ENCODE measurements around the gene NAP1L5. TPM values are rescaled to one million over a fixed set of nuclear protein-coding genes. Genes with fewer than 3 reads are reported as not detected.

Gene NAP1L5
- total and polyA plus RNA-seq, 9 of the 15 experiments (the other 6 are each of a cell fraction or from before 2014, with no cell fraction given): 2.4 to 10.6 (median 7.0) TPM

DNA sequence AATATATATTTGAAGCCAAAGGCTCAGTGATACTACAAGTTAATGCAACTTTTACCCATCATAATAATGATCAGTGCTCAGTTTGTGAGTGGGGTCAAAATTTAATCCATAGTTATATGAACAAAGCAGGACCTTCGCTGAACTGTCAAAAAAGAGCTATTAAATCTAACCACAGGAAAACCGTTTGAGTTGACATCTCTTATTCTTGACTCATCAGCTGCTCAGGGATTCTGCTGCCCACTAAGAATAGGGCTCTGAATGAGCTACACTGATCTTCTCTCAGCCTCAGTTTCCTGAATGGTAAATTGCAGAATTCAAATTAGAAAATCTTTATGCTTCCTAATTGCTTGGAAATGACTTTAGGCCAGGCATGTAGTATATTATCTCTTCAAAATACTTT is 44.9 kb upstream of the NAP1L5 start:
- H3K79me2 ChIP-seq (ENCODE audit: control insufficient read depth, insufficient read depth, low read length): no peaks in the 10 kb centered on the region
- no peaks in the 10 kb centered on the region for H3K9me1 ChIP-seq (ENCODE audit: control insufficient read depth, insufficient read depth, low read length)
- no TSS peak for BruUV-seq (replicated peaks)
- no peak overlapping the region for H3K27ac ChIP-seq (ENCODE audit: extremely low read depth, low read depth, low read length)
- H3K4me2 ChIP-seq (ENCODE audit: insufficient read depth, low read length): no peak overlapping the region
- no peak overlapping the region for H3K4me3 ChIP-seq
- in situ Hi-C loops (cut with MboI): no loop called here
- H3K27me3 ChIP-seq (ENCODE audit: control insufficient read depth in 2 of 2, insufficient read depth in 2 of 2, low read length in 2 of 2): no peaks in the 10 kb centered on the region
- peaks cover 42% of the 10 kb centered on the region; the same call in 2 of the 3 replicates for H3K36me3 ChIP-seq (ENCODE audit: control insufficient read depth, insufficient read depth, low read length)
- H3K9ac ChIP-seq (ENCODE audit: insufficient read depth in 1 of 2, low read depth in 2 of 2, low read length in 2 of 2): no peak overlapping the region
- DNase-seq (ENCODE audit: extremely low read depth in 1 of 4, low spot score in 3 of 4) (no peak), FAIRE-seq (no peak), ATAC-seq (no peak)
- 30% methylated on average over 2 of the region's 2 CpGs for WGBS (ENCODE audit: insufficient coverage, low coverage, missing lambda C conversion rate)
- no peaks in the 10 kb centered on the region for H4K20me1 ChIP-seq (replicated peaks; ENCODE audit: control insufficient read depth, insufficient read depth, low read length)
- no peaks in the 10 kb centered on the region for H3K4me1 ChIP-seq (replicated peaks in 1 of 2; ENCODE audit: control insufficient read depth in 2 of 2, insufficient read depth in 2 of 2, low read length in 2 of 2)
- TF ChIP-seq HDAC1 (IDR thresholded peaks at IDR 0.05) (no peak), ZNF551 (CRISPR knock-in tag; IDR thresholded peaks at IDR 0.05) (no peak), GATA2 (CRISPR knock-in tag; IDR thresholded peaks at IDR 0.05) (no peak), CEBPB (tag; IDR thresholded peaks at IDR 0.05) (no peak), TCFL5 (CRISPR knock-in tag; conservative IDR thresholded peaks at IDR 0.05) (no peak), KAT2B (IDR thresholded peaks at IDR 0.05; ENCODE audit: low read depth, low read length) (no peak)
- TF ChIP-seq, protein P1, sequence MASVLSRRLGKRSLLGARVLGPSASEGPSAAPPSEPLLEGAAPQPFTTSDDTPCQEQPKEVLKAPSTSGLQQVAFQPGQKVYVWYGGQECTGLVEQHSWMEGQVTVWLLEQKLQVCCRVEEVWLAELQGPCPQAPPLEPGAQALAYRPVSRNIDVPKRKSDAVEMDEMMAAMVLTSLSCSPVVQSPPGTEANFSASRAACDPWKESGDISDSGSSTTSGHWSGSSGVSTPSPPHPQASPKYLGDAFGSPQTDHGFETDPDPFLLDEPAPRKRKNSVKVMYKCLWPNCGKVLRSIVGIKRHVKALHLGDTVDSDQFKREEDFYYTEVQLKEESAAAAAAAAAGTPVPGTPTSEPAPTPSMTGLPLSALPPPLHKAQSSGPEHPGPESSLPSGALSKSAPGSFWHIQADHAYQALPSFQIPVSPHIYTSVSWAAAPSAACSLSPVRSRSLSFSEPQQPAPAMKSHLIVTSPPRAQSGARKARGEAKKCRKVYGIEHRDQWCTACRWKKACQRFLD (CRISPR knock-in tag; IDR thresholded peaks at IDR 0.05): no peak
- TF ChIP-seq, protein P2, sequence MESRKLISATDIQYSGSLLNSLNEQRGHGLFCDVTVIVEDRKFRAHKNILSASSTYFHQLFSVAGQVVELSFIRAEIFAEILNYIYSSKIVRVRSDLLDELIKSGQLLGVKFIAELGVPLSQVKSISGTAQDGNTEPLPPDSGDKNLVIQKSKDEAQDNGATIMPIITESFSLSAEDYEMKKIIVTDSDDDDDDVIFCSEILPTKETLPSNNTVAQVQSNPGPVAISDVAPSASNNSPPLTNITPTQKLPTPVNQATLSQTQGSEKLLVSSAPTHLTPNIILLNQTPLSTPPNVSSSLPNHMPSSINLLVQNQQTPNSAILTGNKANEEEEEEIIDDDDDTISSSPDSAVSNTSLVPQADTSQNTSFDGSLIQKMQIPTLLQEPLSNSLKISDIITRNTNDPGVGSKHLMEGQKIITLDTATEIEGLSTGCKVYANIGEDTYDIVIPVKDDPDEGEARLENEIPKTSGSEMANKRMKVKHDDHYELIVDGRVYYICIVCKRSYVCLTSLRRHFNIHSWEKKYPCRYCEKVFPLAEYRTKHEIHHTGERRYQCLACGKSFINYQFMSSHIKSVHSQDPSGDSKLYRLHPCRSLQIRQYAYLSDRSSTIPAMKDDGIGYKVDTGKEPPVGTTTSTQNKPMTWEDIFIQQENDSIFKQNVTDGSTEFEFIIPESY (CRISPR knock-in tag; IDR thresholded peaks at IDR 0.05): no peak
- intact Hi-C loops (cut with micrococcal nuclease): no loop called here
- no peaks in the 10 kb centered on the region for H3K9me3 ChIP-seq (replicated peaks; ENCODE audit: control insufficient read depth, insufficient read depth, low read depth, low read length)
- no peak overlapping the region for H2AFZ ChIP-seq (ENCODE audit: low read depth, low read length)
- POLR2A ChIA-PET: interaction anchor here (0.7 kb wide), 1 partner anchor 215 kb away, joined by 3 read pairs; no protein-coding TSS in a partner anchor
- CTCF ChIA-PET (ENCODE audit: low intra/inter-chr PET ratio): no interaction called here

All from K562 (cell line).